Measurements from ENCODE around the gene ARID1A.

DNA sequence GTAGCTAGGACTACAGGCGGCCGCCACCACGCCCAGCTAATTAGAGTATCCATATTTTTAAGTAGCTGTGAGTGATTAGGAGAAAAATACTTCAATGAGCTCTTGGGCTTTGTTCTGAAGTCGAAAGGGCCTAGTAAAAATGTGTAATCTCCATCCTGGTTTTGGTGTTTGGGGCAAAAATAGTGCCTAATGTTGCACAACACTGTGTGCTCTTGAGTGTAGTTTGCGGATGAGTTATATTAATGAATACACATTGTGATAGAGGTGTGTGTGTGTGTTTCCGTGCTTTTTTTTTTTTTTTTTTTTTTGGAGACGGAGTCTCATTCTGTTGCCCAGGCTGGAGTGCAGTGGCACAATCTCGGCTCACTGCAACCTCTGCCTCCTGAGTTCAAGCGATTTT lies 6.3 kb upstream of the ARID1A start:
- TF ChIP-seq CTCF (IDR thresholded peaks at IDR 0.05), result no peak
- TF ChIP-seq POLR2A (IDR thresholded peaks at IDR 0.05), result no peak
